Astrocyte of the cerebellum (primary cell): ENCODE results near the gene SCN1B.

ENCODE experiments used
- DNase-seq: peaks from one replicate; pipeline ENCODE4 v3.0.0-alpha.2; 2011; ENCODE audit warnings: low read depth
- H3K4me3 ChIP-seq: 2 replicates; pipeline ENCODE4 v1.5.1; 2011; ENCODE audit warnings: mild to moderate bottlenecking, low read depth, low read length, moderate library complexity
- in situ Hi-C: cut with HindIII; loops from 2 replicates; pipeline ENCODE4 v1.10.0; 2017; ENCODE audit warnings: low sequenced_read_pairs
- TF ChIP-seq, protein P1 (sequence below): IDR thresholded peaks from 2 replicates; pipeline ENCODE4 v1.5.1; 2012; ENCODE audit warnings: low read length, low read depth, moderate library complexity, mild to moderate bottlenecking; ENCODE audit errors: missing control alignments

SCN1B gene

DNA sequence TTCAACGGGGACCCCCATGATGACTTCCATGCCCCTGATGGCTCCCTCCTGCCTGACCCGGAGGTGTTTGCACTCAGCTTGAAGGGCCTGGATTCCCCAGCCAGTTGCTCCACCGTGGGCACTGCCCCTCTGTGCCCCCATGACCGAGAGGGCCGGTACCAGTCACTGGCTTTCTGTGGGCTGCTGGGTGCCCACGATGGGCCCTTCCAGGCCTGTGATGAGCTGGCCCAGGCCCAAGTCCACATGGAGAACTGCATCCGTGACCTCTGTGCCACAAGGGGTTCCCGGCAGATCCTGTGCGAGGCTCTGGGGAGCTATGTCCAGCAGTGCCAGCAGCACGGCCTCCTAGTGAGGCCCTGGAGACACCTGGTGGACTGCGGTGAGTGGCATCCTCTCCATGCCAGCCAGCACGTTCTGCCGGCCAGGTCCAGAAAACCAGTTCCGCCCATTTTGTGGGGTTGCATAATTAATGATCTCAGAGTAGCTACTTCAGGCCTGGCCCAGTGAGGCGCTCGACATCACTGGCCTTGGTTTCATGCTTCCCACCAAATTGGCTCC lies 50.4 kb downstream of the SCN1B start:
- in situ Hi-C loops: no loop called here
- no peak for DNase-seq
- H3K4me3 ChIP-seq: no peak overlapping the region
- TF ChIP-seq, protein P1, sequence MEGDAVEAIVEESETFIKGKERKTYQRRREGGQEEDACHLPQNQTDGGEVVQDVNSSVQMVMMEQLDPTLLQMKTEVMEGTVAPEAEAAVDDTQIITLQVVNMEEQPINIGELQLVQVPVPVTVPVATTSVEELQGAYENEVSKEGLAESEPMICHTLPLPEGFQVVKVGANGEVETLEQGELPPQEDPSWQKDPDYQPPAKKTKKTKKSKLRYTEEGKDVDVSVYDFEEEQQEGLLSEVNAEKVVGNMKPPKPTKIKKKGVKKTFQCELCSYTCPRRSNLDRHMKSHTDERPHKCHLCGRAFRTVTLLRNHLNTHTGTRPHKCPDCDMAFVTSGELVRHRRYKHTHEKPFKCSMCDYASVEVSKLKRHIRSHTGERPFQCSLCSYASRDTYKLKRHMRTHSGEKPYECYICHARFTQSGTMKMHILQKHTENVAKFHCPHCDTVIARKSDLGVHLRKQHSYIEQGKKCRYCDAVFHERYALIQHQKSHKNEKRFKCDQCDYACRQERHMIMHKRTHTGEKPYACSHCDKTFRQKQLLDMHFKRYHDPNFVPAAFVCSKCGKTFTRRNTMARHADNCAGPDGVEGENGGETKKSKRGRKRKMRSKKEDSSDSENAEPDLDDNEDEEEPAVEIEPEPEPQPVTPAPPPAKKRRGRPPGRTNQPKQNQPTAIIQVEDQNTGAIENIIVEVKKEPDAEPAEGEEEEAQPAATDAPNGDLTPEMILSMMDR: no peak

DNA sequence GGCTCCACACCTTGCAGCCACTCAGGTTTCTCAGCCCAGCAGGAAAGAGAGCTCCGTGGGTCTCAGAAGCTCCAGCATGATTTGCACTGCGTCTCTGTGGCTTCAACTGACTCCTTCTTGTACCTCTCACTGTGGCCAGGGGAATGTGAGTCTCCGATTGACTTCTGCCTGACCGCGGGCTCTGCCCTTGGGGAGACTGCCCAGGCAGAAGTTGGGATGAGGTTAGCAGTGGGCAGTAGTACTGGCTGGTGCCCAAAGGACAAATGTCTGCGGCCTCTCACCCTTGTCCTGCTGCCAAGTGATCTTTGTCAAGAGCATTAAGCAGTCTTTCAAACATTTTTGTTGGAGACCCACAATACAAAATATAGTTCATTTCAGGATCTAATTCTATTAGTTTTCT lies 50.9 kb downstream of the SCN1B start:
- H3K4me3 ChIP-seq: no peak overlapping the region
- TF ChIP-seq, protein P1: no peak
- in situ Hi-C loops: no loop called here
- DNase-seq: no peak

DNA sequence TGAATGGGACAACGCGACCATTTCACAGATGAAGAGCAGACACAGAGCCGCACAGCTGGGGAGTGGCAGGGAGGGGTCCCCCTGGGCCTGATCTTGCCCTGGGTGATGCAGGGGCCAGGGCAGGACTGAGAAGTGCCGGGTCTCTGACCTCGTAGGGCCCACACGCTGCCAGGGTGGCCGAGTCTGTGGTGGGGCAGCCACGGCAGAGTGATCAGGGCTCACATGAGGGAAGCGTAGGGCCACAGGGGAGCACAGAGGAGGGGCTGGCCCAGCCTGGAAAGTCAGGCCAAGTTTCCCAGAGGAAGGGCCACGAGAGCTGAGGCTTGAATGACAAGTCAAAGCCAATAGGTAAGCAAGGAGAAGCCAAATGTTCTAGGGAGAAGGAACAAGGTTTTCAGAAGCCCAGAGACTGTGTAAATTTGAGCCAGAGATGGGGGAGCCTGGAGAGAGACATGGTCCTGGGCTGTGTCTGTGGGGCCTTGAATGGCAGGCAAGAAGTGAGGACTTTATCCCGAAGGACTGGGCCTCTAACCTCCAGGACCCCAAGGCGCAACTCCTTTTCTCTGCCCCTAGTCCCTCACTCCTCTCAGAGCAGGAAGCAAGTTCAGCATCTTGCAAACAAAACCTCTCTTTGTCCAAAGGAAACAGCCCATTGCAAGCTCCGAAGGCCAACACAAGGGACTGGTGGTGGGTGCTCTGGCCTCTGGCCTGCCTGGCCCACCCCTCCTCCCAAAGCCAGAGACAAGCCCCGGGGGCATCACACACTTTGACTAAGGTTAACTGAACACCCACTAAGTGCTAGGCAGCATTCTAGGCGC lies 53.6 kb downstream of the SCN1B start:
- H3K4me3 ChIP-seq: no peak overlapping the region
- DNase-seq: no peak
- TF ChIP-seq, protein P1: no peak
- in situ Hi-C loops: no loop called here

DNA sequence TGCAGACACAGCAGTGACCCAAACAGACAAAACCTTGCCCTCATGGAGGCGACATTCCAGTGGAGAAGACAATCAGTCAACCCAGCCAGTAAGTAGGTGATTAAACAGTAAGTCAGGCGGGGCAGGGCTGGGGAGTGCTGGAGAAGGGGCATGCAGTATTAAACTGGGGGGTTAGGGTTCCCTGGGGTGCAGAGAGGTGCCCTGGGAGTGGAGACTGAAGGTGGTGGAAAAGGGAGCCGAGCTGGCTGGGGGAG lies 54.2 kb downstream of the SCN1B start:
- TF ChIP-seq, protein P1: no peak
- no peak for DNase-seq
- no peak overlapping the region for H3K4me3 ChIP-seq
- in situ Hi-C loops: no loop called here

DNA sequence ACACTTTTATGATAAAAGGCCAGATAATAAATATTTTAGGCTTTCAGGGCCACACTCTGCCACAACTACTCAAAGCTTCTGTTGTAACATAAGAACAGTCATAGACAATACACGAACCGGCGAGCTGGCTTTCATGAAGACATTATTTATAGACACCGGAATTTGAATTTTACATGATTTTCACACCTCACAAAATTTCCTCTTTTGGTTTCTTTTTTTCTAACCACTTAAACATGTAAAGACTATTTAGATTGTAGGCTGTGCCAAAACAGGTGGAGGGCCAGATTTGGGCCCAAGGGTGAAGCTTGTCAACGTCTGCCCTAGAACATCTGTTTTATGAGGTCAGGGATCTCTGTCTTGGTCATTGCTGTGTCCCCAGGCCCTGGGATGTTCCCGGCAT lies 55.7 kb downstream of the SCN1B start:
- H3K4me3 ChIP-seq: no peak overlapping the region
- DNase-seq: no peak
- TF ChIP-seq, protein P1: no peak
- in situ Hi-C loops: no loop called here

DNA sequence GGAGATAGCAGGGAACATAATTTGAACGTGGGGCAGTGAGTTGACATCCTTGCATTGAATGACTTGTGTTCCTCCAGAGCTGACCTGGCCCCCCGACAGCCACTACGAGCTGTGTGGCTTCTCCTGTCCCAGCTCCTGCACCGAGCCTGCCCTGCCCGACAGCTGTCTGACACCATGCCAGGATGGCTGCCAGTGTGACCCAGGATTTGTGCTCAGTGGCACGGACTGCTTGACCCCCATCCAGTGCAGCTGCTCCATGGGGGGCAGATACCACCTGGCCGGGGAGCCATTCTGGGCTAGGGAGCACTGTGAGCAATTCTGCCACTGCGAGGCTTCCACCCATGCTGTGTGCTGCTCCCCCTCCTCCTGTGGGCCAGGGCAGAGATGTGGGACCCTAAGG lies 56.2 kb downstream of the SCN1B start:
- no peak overlapping the region for H3K4me3 ChIP-seq
- TF ChIP-seq, protein P1: no peak
- no peak for DNase-seq
- in situ Hi-C loops: no loop called here
